GM12878 (cell line): ENCODE data around the gene ALAS1. TPM values are rescaled to one million over a fixed set of nuclear protein-coding genes. Genes with fewer than 3 reads are reported as not detected.

Experiments
- ATAC-seq: fragments of 200-7000 bp; cut with Tn5 transposase; 3 replicates; pipeline ENCODE4 v1.9.1; 2020; ENCODE audit warnings: mild to moderate bottlenecking, moderate library complexity
- BruUV-seq: library from RNA; stranded (reverse); fragments of 400-500 nt; replicated peaks from 2 replicates; lab custom pipeline; 2021; lab: Mats Ljungman, UMichigan
- CTCF ChIA-PET: fragments of 300-600 bp; sonication (Branson Sonifier 250); formaldehyde crosslinking; extraction: SDS; loops from one replicate; lab custom pipeline; 2021; ENCODE audit warnings: inconsistent platforms; lab: Yijun Ruan, JAX
- POLR2A ChIA-PET: fragments of 350-600 bp; formaldehyde crosslinking; extraction: SDS; loops from one replicate; lab custom pipeline; 2021; ENCODE audit warnings: inconsistent platforms; lab: Charles Lee
- RAD21 ChIA-PET: fragments of 300-600 bp; sonication (Branson Sonifier 250); formaldehyde crosslinking; loops from one replicate; lab custom pipeline; 2023; ENCODE audit warnings: antibody characterized with exemption; ENCODE audit not compliant: unreplicated experiment; lab: Charles Lee
- SMC1A ChIA-PET: fragments of 300-600 bp; sonication (Branson Sonifier 250); formaldehyde crosslinking; loops from one replicate; lab custom pipeline; 2023; ENCODE audit not compliant: unreplicated experiment, uncharacterized antibody; lab: Charles Lee
- DNase-seq: peaks from one replicate; pipeline ENCODE4 v3.0.0-alpha.2; 2011; ENCODE audit warnings: low read depth, low spot score
- FAIRE-seq: peaks from 3 replicates; lab custom pipeline; 2011; peaks lifted over from hg19 to GRCh38; lab: Jason Lieb, UNC
- H2AFZ ChIP-seq: 2 replicates; pipeline ENCODE4 v1.6.0; 2011; ENCODE audit warnings: low read depth, low read length, control low read depth; ENCODE audit not compliant: control insufficient read depth
- H3K27ac ChIP-seq: 2 replicates; pipeline ENCODE4 v1.5.1; 2011; ENCODE audit warnings: control low read depth; ENCODE audit not compliant: control insufficient read depth, insufficient read depth
- H3K27me3 ChIP-seq, 2 experiments: replicated peaks in 1 of 2; 2 replicates each; pipeline versions ENCODE4 v1.6.0 to v1.6.1; 2011; ENCODE audit warnings: low read length in 1 of 2; ENCODE audit not compliant: control insufficient read depth in 2 of 2, insufficient read depth in 2 of 2
- H3K36me3 ChIP-seq, 2 experiments: 2 replicates each; pipeline ENCODE4 v1.5.1; 2011; ENCODE audit warnings: low read length in 1 of 2; ENCODE audit not compliant: control insufficient read depth in 2 of 2, insufficient read depth in 2 of 2
- H3K4me1 ChIP-seq: 2 replicates; pipeline ENCODE4 v1.6.1; 2011; ENCODE audit warnings: mild to moderate bottlenecking, low read length, moderate library complexity, mixed read lengths; ENCODE audit not compliant: control insufficient read depth, insufficient read depth
- H3K4me2 ChIP-seq: 2 replicates; pipeline ENCODE4 v1.6.0; 2011; ENCODE audit warnings: control low read depth; ENCODE audit not compliant: control insufficient read depth, insufficient read depth
- H3K4me3 ChIP-seq: fragments of 200-600 bp; sonication (generic); 2 replicates; pipeline ENCODE4 v1.5.1; 2016
- H3K79me2 ChIP-seq: 2 replicates; pipeline ENCODE4 v1.6.0; 2011; ENCODE audit warnings: low read length; ENCODE audit not compliant: control insufficient read depth, insufficient read depth
- H3K9ac ChIP-seq: 2 replicates; pipeline ENCODE4 v1.8.0; 2011; ENCODE audit warnings: low read length, control low read depth, mixed read lengths; ENCODE audit not compliant: control insufficient read depth, insufficient read depth
- H3K9me3 ChIP-seq: replicated peaks from 3 replicates; pipeline ENCODE4 v1.5.1; 2011; ENCODE audit warnings: mild to moderate bottlenecking, low read length; ENCODE audit not compliant: control insufficient read depth, insufficient read depth
- H4K20me1 ChIP-seq: 2 replicates; pipeline ENCODE4 v1.6.0; 2011; ENCODE audit not compliant: control insufficient read depth, insufficient read depth
- FOS ChIP-seq: IDR thresholded peaks from 3 replicates; pipeline ENCODE4 v1.6.1; 2011; ENCODE audit warnings: borderline replicate concordance; ENCODE audit not compliant: insufficient read length; ENCODE audit errors: extremely low read depth
- NFYB ChIP-seq: IDR thresholded peaks from 2 replicates; pipeline ENCODE4 v1.6.1; 2011; ENCODE audit warnings: low read depth, mild to moderate bottlenecking, low read length, improper control_type of control experiment, moderate library complexity; ENCODE audit not compliant: insufficient read depth
- POU2F2 ChIP-seq: IDR thresholded peaks from 3 replicates; pipeline ENCODE4 v1.6.1; 2011; ENCODE audit warnings: low read depth, mild to moderate bottlenecking, low read length, borderline replicate concordance
- SIX5 ChIP-seq: IDR thresholded peaks from 2 replicates; pipeline ENCODE4 v1.6.1; 2011; ENCODE audit warnings: mild to moderate bottlenecking, low read depth, low read length, moderate library complexity; ENCODE audit not compliant: severe bottlenecking
- ZBED1 ChIP-seq: IDR thresholded peaks from 2 replicates; pipeline ENCODE4 v1.6.1; 2016; ENCODE audit warnings: borderline replicate concordance
- ZNF217 ChIP-seq: fragments of 450-650 bp; IDR thresholded peaks from 2 replicates; pipeline ENCODE4 v1.6.1; 2017; ENCODE audit warnings: antibody characterized with exemption, mild to moderate bottlenecking
- WGBS: methylation state at CpG from one replicate; pipeline ENCODE4 v1.1.6; 2016; ENCODE audit warnings: low lambda C conversion rate; ENCODE audit not compliant: insufficient replicate concordance, insufficient coverage; ENCODE audit errors: missing lambda C conversion rate; 5-methylcytosine and 5-hydroxymethylcytosine counted together
- in situ Hi-C: fragments of 300-500 bp; cut with MboI; formaldehyde crosslinking; loops from 9 replicates; pipeline ENCODE4 v1.14.3; 2018; ENCODE audit warnings: mixed read lengths
- intact Hi-C: fragments of 100-400 bp; cut with micrococcal nuclease; formaldehyde crosslinking; loops from one replicate; pipeline ENCODE4 v1.14.2; 2022; ENCODE audit not compliant: unreplicated experiment
- polyA plus RNA-seq, 11 experiments: library from polyadenylated mRNA; depleted of rRNA in 4 of 11; unstranded in 6 of 11; stranded (reverse) in 5 of 11; fragments of >200 nt; fragmentation: Nextera tagmentation in 4 of 11; fragmentation: Illumina TruSeq in 1 of 11; extraction: Ambion mirVana in 4 of 11; extraction: Trizol in 1 of 11; gene quantifications; 1 replicate in 1 of 11; 2 replicates in 10 of 11; pipeline versions ENCODE4 v1.2.1 to v1.2.3, GENCODE V29; 2011 to 2016; ENCODE audit warnings: inconsistent platforms in 2 of 11, missing spikeins in 2 of 11, low read depth in 1 of 11
- total RNA-seq, 4 experiments: library from RNA; depleted of rRNA in 3 of 4; stranded (reverse); fragments of >200 nt in 3 of 4; fragmentation: Illumina TruSeq in 1 of 4; extraction: Trizol in 1 of 4; gene quantifications; 2 replicates each; pipeline versions ENCODE4 v1.2.1 to v1.2.3, GENCODE V29; 2013 to 2021
- TF ChIP-seq, protein P1 (sequence below): IDR thresholded peaks from 2 replicates; pipeline ENCODE4 v1.6.1; 2012; ENCODE audit warnings: low read depth, low read length, improper control_type of control experiment
- TF ChIP-seq, protein P2 (sequence below): fragments of 450-650 bp; formaldehyde crosslinking; IDR thresholded peaks from 2 replicates; pipeline ENCODE4 v1.4.0; 2022; ENCODE audit warnings: mild to moderate bottlenecking, moderate library complexity
- TF ChIP-seq, protein P3 (sequence below): fragments of 450-650 bp; IDR thresholded peaks from 2 replicates; pipeline ENCODE4 v1.6.1; 2017; ENCODE audit warnings: mild to moderate bottlenecking, moderate library complexity

Gene ALAS1
- total and polyA plus RNA-seq, 10 of the 15 experiments (the other 5 are each of a cell fraction or from before 2014, with no cell fraction given): 69.9 to 115 (median 94.1) TPM

DNA sequence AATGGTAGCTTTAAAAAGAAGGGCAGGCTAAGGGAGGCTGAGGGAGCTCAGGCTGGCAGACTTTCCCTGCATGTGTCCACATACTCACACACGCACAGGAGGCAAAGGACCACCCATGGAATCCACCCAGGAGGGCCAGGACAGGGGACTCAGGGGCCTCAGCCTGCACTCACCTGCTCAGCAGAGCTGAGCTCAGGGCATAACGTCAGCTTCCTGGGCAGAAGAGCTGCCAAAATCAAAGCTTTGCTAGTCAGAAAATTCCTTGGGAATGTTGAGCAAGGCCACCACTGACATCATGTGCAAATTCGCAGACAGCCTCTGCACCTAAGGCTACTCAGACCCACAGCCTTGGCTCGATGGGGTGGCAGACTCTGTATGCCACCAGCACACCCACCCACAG, 16.4 kb upstream of the ALAS1 start:
- FAIRE-seq: no peak
- no peaks in the 10 kb centered on the region for H3K36me3 ChIP-seq
- BruUV-seq: no TSS peak
- ChIA-PET SMC1A (interaction anchor here (1.1 kb wide), 1 partner anchor 23 kb away, joined by 4 read pairs; no protein-coding TSS in a partner anchor), POLR2A (no interaction called here)
- WGBS: 24% methylated on average over 4 of the region's 4 CpGs
- no peak overlapping the region for H3K4me3 ChIP-seq
- no peaks in the 10 kb centered on the region for H4K20me1 ChIP-seq
- ATAC-seq: no peak
- DNase-seq: no peak
- no peaks in the 10 kb centered on the region for H3K27me3 ChIP-seq
- H3K9me3 ChIP-seq: no peaks in the 10 kb centered on the region
- TF ChIP-seq ZBED1 (no peak), FOS (no peak), ZNF217 (no peak)
- TF ChIP-seq, all 136 proteins: peak for 0
- intact Hi-C loops: no loop called here
- Histone ChIP-seq H3K27ac (no peak overlapping the region), H2AFZ (no peak overlapping the region), H3K79me2 (no peaks in the 10 kb centered on the region), H3K4me2 (no peak overlapping the region), H3K9ac (no peak overlapping the region), H3K4me1 (no peaks in the 10 kb centered on the region)
- RAD21 ChIA-PET: no interaction called here
- CTCF ChIA-PET: interaction anchor here (1.0 to 1.7 kb wide), 2 partner anchors 27 to 41 kb away, joined by 3 to 4 read pairs; partner anchors contain the start of gene POC1A
- in situ Hi-C loops: no loop called here

DNA sequence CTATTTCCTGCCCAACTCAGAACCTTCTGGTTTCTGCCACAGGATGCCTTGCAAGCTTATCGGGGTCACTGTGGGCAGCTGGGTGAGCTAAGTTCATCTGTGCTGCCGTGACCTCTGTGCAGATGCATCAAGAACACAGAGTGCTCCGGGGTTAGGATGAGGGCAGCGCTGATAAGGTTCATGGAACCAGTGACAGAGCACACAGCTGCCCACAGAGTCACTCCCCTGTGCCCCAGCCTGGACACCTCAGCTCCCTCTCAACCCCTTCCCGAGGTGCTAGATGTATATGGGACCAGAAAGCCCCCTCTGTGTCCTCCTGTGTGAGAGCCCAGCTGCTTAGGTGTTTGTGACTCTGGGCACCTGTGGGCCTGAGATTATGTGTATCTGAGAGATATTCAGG, 15.8 kb upstream of the ALAS1 start:
- RAD21 ChIA-PET: no interaction called here
- H3K9ac ChIP-seq: no peak overlapping the region
- FAIRE-seq: no peak
- TF ChIP-seq NFYB (no peak), SIX5 (no peak), POU2F2 (no peak)
- TF ChIP-seq, protein P1, sequence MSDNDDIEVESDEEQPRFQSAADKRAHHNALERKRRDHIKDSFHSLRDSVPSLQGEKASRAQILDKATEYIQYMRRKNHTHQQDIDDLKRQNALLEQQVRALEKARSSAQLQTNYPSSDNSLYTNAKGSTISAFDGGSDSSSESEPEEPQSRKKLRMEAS: no peak
- TF ChIP-seq, protein P2, sequence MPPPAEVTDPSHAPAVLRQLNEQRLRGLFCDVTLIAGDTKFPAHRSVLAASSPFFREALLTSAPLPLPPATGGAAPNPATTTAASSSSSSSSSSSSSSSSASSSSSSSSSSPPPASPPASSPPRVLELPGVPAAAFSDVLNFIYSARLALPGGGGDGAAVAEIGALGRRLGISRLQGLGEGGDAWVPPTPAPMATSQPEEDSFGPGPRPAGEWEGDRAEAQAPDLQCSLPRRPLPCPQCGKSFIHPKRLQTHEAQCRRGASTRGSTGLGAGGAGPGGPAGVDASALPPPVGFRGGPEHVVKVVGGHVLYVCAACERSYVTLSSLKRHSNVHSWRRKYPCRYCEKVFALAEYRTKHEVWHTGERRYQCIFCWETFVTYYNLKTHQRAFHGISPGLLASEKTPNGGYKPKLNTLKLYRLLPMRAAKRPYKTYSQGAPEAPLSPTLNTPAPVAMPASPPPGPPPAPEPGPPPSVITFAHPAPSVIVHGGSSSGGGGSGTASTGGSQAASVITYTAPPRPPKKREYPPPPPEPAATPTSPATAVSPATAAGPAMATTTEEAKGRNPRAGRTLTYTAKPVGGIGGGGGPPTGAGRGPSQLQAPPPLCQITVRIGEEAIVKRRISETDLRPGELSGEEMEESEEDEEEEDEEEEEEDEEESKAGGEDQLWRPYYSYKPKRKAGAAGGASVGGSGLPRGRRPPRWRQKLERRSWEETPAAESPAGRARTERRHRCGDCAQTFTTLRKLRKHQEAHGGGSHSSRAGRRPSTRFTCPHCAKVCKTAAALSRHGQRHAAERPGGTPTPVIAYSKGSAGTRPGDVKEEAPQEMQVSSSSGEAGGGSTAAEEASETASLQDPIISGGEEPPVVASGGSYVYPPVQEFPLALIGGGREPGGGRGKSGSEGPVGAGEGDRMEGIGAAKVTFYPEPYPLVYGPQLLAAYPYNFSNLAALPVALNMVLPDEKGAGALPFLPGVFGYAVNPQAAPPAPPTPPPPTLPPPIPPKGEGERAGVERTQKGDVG (CRISPR knock-in tag): no peak
- TF ChIP-seq, protein P3, sequence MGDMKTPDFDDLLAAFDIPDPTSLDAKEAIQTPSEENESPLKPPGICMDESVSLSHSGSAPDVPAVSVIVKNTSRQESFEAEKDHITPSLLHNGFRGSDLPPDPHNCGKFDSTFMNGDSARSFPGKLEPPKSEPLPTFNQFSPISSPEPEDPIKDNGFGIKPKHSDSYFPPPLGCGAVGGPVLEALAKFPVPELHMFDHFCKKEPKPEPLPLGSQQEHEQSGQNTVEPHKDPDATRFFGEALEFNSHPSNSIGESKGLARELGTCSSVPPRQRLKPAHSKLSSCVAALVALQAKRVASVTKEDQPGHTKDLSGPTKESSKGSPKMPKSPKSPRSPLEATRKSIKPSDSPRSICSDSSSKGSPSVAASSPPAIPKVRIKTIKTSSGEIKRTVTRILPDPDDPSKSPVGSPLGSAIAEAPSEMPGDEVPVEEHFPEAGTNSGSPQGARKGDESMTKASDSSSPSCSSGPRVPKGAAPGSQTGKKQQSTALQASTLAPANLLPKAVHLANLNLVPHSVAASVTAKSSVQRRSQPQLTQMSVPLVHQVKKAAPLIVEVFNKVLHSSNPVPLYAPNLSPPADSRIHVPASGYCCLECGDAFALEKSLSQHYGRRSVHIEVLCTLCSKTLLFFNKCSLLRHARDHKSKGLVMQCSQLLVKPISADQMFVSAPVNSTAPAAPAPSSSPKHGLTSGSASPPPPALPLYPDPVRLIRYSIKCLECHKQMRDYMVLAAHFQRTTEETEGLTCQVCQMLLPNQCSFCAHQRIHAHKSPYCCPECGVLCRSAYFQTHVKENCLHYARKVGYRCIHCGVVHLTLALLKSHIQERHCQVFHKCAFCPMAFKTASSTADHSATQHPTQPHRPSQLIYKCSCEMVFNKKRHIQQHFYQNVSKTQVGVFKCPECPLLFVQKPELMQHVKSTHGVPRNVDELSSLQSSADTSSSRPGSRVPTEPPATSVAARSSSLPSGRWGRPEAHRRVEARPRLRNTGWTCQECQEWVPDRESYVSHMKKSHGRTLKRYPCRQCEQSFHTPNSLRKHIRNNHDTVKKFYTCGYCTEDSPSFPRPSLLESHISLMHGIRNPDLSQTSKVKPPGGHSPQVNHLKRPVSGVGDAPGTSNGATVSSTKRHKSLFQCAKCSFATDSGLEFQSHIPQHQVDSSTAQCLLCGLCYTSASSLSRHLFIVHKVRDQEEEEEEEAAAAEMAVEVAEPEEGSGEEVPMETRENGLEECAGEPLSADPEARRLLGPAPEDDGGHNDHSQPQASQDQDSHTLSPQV: no peak

More for the DNA sequence above, 15.8 kb upstream of the ALAS1 start:
- H2AFZ ChIP-seq: no peak overlapping the region
- ChIA-PET CTCF (interaction anchor here (1.7 kb wide), 1 partner anchor 27 kb away, joined by 4 read pairs; the partner anchor contains the start of gene POC1A), SMC1A (interaction anchor here (1.1 kb wide), 1 partner anchor 23 kb away, joined by 4 read pairs; no protein-coding TSS in a partner anchor), POLR2A (no interaction called here)
- H3K4me3 ChIP-seq: no peak overlapping the region
- no peak overlapping the region for H3K4me2 ChIP-seq
- H3K27ac ChIP-seq: no peak overlapping the region
- BruUV-seq: no TSS peak
- no peak for ATAC-seq
- intact Hi-C loops (no loop called here), in situ Hi-C loops (no loop called here)
- H3K4me1 ChIP-seq: no peaks in the 10 kb centered on the region
- H3K36me3 ChIP-seq: no peaks in the 10 kb centered on the region
- no peaks in the 10 kb centered on the region for H3K27me3 ChIP-seq
- WGBS: 58% methylated on average over 5 of the region's 5 CpGs
- no peak for DNase-seq
- no peaks in the 10 kb centered on the region for H4K20me1 ChIP-seq
- H3K9me3 ChIP-seq: no peaks in the 10 kb centered on the region
- no peaks in the 10 kb centered on the region for H3K79me2 ChIP-seq
